Upper lobe of right lung (tissue), 1 donor: Measurements from ENCODE around the gene MUC5AC. TPM values are rescaled to one million over a fixed set of nuclear protein-coding genes. Genes with fewer than 3 reads are reported as not detected.
A peak's percentile ranks its signal among the peaks of the same experiment; 100 is the strongest.

Experiments
- ATAC-seq: fragments of 200-7000 bp; cut with Tn5 transposase; one replicate; pipeline ENCODE4 v1.9.1; 2020; ENCODE audit warnings: mild to moderate bottlenecking, moderate library complexity
- DNase-seq: peaks from one replicate; pipeline ENCODE4 v3.0.0-alpha.2; 2020
- H3K27ac ChIP-seq: fragments of 200-600 bp; one replicate; pipeline ENCODE4 v1.8.0; 2022
- H3K27me3 ChIP-seq: fragments of 200-600 bp; one replicate; pipeline ENCODE4 v1.8.0; 2022; ENCODE audit warnings: mild to moderate bottlenecking
- H3K36me3 ChIP-seq: fragments of 200-600 bp; one replicate; pipeline ENCODE4 v1.8.0; 2022
- H3K4me1 ChIP-seq: fragments of 200-600 bp; one replicate; pipeline ENCODE4 v1.8.0; 2022
- H3K4me3 ChIP-seq: fragments of 200-600 bp; one replicate; pipeline ENCODE4 v1.8.0; 2022; ENCODE audit warnings: mild to moderate bottlenecking
- H3K9me3 ChIP-seq: fragments of 200-600 bp; one replicate; pipeline ENCODE4 v1.8.0; 2022
- intact Hi-C: fragments of 100-400 bp; cut with DNase I; formaldehyde crosslinking; loops from one replicate; pipeline ENCODE4 v1.11.0; 2022
- total RNA-seq: library from RNA; stranded (reverse); fragmentation: NEBNext Ultra II Directional; extraction: Animal tissue kit (Norgen Biotek cat#: 25700); gene quantifications from one replicate; pipeline ENCODE4 v1.2.1, GENCODE V29; 2021
- TF ChIP-seq, protein P1 (sequence below): fragments of 200-600 bp; IDR thresholded peaks from one replicate; pipeline ENCODE4 v1.8.0; 2022; ENCODE audit warnings: antibody characterized with exemption
- donor health status: DM: no; HTN: yes; CAD: no; lungs with severe emphysema.

Gene MUC5AC
- total RNA-seq, 1 donor from 2014 or later: not detected

DNA sequence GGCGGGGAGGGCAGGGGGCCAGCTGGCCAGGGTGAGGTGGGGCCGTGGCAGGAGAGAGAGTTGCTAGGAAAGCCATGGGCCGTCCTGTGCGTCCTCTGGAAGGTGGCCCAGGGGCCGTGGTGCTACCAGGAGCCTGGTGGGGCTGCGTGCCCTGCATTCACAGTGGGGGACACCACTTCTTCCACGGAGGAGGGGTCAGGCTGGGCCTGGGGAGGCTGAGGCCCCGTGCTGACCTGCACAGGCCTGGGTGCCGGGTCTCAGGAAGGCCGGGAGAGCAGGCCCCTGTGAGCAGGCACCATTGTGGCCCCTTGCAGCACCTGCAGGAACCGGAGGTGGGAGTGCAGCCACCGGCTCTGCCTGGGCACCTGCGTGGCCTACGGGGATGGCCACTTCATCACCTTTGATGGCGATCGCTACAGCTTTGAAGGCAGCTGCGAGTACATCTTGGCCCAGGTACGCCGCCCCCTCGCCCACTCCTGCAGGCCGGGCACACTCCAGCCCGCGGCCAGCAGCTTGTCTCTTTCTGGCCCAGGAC, 77.1 kb downstream of the MUC5AC start:
- H3K4me3 ChIP-seq: no peak overlapping the region
- no peaks in the 10 kb centered on the region for H3K9me3 ChIP-seq
- ATAC-seq: no peak
- H3K27ac ChIP-seq: no peak overlapping the region
- peak; percentile 51 for DNase-seq
- intact Hi-C loops: no loop called here
- no peaks in the 10 kb centered on the region for H3K36me3 ChIP-seq
- TF ChIP-seq, protein P1, sequence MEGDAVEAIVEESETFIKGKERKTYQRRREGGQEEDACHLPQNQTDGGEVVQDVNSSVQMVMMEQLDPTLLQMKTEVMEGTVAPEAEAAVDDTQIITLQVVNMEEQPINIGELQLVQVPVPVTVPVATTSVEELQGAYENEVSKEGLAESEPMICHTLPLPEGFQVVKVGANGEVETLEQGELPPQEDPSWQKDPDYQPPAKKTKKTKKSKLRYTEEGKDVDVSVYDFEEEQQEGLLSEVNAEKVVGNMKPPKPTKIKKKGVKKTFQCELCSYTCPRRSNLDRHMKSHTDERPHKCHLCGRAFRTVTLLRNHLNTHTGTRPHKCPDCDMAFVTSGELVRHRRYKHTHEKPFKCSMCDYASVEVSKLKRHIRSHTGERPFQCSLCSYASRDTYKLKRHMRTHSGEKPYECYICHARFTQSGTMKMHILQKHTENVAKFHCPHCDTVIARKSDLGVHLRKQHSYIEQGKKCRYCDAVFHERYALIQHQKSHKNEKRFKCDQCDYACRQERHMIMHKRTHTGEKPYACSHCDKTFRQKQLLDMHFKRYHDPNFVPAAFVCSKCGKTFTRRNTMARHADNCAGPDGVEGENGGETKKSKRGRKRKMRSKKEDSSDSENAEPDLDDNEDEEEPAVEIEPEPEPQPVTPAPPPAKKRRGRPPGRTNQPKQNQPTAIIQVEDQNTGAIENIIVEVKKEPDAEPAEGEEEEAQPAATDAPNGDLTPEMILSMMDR: no peak
- H3K27me3 ChIP-seq: no peaks in the 10 kb centered on the region
- no peaks in the 10 kb centered on the region for H3K4me1 ChIP-seq

DNA sequence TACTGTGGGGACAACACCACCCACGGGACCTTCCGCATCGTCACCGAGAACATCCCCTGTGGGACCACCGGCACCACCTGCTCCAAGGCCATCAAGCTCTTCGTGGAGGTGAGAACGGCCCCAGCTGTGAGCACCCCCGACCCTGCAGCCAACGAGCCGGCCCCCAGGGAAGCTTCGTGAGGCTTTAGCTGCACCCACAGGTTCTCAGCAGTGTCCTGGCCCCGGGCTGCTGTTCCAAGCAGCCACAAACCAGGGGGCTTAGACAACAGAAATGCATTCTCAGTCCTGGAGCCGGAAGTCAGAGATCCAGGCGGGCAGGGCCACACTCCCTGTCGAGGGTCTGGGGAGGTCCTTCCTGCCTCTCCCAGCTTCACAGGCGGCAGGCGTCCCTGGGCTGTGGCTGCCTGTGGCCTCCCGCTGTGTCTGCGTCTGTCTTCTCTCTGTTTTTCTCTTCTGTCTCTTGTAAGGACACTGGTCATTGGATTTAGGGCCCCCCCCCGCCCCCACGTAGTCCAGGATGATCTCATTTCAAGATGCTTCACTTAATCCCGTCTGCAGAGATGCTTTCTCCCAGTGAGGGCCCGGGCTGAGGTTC, 77.7 kb downstream of the MUC5AC start:
- Histone ChIP-seq H3K4me1 (no peaks in the 10 kb centered on the region), H3K27ac (no peak overlapping the region), H3K9me3 (no peaks in the 10 kb centered on the region), H3K36me3 (no peaks in the 10 kb centered on the region), H3K4me3 (no peak overlapping the region), H3K27me3 (no peaks in the 10 kb centered on the region)
- intact Hi-C loops: no loop called here
- DNase-seq: peak; percentile 44
- no peak for ATAC-seq
- TF ChIP-seq, protein P1: no peak

DNA sequence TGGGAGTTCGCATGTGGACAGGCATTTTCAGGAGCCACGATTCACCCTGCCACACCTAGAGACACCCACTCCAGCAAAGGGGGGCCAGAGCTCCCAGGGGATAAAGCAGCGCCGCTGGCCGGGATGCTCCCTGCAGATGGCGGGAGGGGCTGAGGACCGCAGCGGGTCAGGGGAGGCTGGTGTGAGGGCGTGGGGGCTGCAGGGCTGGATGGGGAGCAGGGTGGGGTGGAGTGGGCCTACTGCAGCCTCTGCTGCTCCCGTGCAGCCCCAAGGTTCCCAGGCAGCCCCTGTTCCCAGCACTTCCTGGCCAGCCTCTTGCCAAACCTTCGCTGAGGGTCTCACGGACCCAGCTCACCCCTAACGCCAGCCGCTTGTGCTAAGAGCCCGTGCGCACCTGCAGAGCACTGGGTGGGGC, 78.2 kb downstream of the MUC5AC start:
- H3K36me3 ChIP-seq: no peaks in the 10 kb centered on the region
- H3K27ac ChIP-seq: no peak overlapping the region
- DNase-seq (peak; percentile 61), ATAC-seq (no peak)
- TF ChIP-seq, protein P1: no peak
- H3K4me1 ChIP-seq: no peaks in the 10 kb centered on the region
- intact Hi-C loops: no loop called here
- H3K4me3 ChIP-seq: no peak overlapping the region
- H3K9me3 ChIP-seq: no peaks in the 10 kb centered on the region
- H3K27me3 ChIP-seq: no peaks in the 10 kb centered on the region

DNA sequence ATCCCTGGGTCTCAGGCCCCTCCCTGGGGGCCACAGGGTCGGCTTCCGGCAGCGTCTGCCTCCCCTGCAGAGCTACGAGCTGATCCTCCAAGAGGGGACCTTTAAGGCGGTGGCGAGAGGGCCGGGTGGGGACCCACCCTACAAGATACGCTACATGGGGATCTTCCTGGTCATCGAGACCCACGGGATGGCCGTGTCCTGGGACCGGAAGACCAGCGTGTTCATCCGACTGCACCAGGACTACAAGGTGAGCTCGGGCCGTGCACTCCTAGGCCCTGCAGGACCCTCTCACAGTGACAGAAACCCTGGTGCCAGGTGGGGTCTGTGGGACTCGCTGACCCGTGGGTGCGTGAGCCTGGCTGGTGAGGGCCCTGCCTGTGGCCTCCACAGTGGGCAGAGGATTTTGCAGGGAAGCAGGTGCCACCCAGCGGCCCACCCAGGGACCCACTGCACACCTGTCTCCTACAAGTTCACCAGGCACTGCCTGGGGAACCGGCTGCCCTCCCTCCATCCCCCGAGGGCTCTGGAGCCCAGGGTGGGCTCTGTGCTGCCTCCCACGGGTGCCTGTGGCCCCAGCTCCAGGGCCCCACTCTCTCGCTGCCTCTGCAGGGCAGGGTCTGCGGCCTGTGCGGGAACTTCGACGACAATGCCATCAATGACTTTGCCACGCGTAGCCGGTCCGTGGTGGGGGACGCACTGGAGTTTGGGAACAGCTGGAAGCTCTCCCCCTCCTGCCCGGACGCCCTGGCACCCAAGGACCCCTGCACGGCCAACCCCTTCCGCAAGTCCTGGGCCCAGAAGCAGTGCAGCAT, 78.8 kb downstream of the MUC5AC start:
- no peak for ATAC-seq
- TF ChIP-seq, protein P1: no peak
- Histone ChIP-seq H3K27me3 (no peaks in the 10 kb centered on the region), H3K27ac (no peak overlapping the region), H3K9me3 (no peaks in the 10 kb centered on the region), H3K4me1 (no peaks in the 10 kb centered on the region), H3K4me3 (no peak overlapping the region), H3K36me3 (no peaks in the 10 kb centered on the region)
- intact Hi-C loops: no loop called here
- peak; percentile 53 for DNase-seq

DNA sequence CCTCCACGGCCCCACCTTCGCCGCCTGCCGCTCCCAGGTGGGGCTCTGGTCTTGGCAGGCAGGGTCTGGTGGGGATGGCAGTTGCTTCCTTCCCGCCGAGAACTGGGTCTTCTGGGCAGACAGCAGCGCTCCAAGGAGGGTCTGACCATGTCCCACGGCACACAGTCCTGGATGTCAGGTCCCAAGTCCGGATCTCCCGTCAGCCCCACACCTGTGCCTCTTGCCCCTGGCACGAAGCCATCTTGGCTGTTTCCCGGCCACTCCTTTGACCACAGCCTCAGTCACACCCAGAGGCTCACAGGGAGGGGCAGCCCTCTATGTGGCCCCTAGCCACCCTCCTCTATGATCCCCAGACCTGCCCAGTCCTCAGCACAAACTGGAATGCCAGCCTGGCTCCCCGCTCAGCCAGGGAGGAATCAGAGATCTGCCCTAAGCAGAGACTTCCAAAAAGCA, 79.4 kb downstream of the MUC5AC start:
- H3K36me3 ChIP-seq: no peaks in the 10 kb centered on the region
- no peak overlapping the region for H3K27ac ChIP-seq
- DNase-seq (no peak), ATAC-seq (no peak)
- H3K4me3 ChIP-seq: no peak overlapping the region
- TF ChIP-seq, protein P1: no peak
- no peaks in the 10 kb centered on the region for H3K27me3 ChIP-seq
- no peaks in the 10 kb centered on the region for H3K9me3 ChIP-seq
- H3K4me1 ChIP-seq: no peaks in the 10 kb centered on the region
- intact Hi-C loops: no loop called here
